Lung (tissue), 12 donors: Measurements from ENCODE around the gene PGM1. TPM values are rescaled to one million over a fixed set of nuclear protein-coding genes. Genes with fewer than 3 reads are reported as not detected.

ENCODE experiments used
- ATAC-seq: fragments of 200-7000 bp; cut with Tn5 transposase; one replicate; pipeline ENCODE4 v1.9.1; 2020; ENCODE audit warnings: moderate number of reproducible peaks; ENCODE audit not compliant: insufficient read depth, low FRiP score
- DNase-seq, 3 donors: peaks; one replicate each; pipeline ENCODE4 v3.0.0-alpha.2; 2013 to 2017
- H3K27ac ChIP-seq, 2 donors: one replicate each; pipeline ENCODE4 v1.5.1; 2013; ENCODE audit warnings: mild to moderate bottlenecking in 2 of 2, moderate library complexity in 2 of 2, control low read depth in 1 of 2, inconsistent platforms in 1 of 2, low read depth in 1 of 2, low read length in 1 of 2
- H3K27me3 ChIP-seq, 3 donors: one replicate each; pipeline ENCODE4 v1.5.1; 2013; ENCODE audit warnings: low read length in 2 of 3; ENCODE audit not compliant: control insufficient read depth in 3 of 3, insufficient read depth in 3 of 3
- H3K36me3 ChIP-seq, 4 donors: one replicate each; pipeline ENCODE4 v1.5.1; 2013; ENCODE audit warnings: low read length in 4 of 4, mild to moderate bottlenecking in 1 of 4, moderate library complexity in 1 of 4; ENCODE audit not compliant: control insufficient read depth in 4 of 4, insufficient read depth in 4 of 4
- H3K4me1 ChIP-seq, 5 donors: one replicate each; pipeline ENCODE4 v1.5.1; 2013; ENCODE audit warnings: low read length in 5 of 5, mild to moderate bottlenecking in 2 of 5, moderate library complexity in 1 of 5; ENCODE audit not compliant: control insufficient read depth in 5 of 5, insufficient read depth in 5 of 5
- H3K4me3 ChIP-seq: one replicate; pipeline ENCODE4 v1.5.1; 2013; ENCODE audit warnings: mild to moderate bottlenecking, control low read depth, moderate library complexity
- H3K9ac ChIP-seq, 2 donors: one replicate each; pipeline ENCODE4 v1.5.1; 2013; ENCODE audit warnings: low read length in 2 of 2, control low read depth in 1 of 2; ENCODE audit not compliant: insufficient read depth in 1 of 2
- H3K9me3 ChIP-seq, 4 donors: one replicate each; pipeline ENCODE4 v1.5.1; 2013; ENCODE audit warnings: low read length in 3 of 4, mild to moderate bottlenecking in 1 of 4, moderate library complexity in 1 of 4; ENCODE audit not compliant: control insufficient read depth in 4 of 4, insufficient read depth in 3 of 4
- CTCF ChIP-seq: IDR thresholded peaks from 2 replicates; pipeline ENCODE4 v1.5.1; 2012; ENCODE audit warnings: mild to moderate bottlenecking; ENCODE audit errors: control extremely low read depth, extremely low read depth
- WGBS, 2 donors: extraction: QIAGEN DNeasy Blood & Tissue Kit; methylation state at CpG; one replicate each; pipeline ENCODE4 v1.1.7; 2013; 5-methylcytosine and 5-hydroxymethylcytosine counted together
- polyA plus RNA-seq, 2 donors: library from polyadenylated mRNA; stranded (reverse); fragments of 200-250 nt; gene quantifications; one replicate each; pipeline ENCODE4 v1.2.1, GENCODE V29; 2013
- total RNA-seq, 2 donors: library from RNA; depleted of rRNA in 1 of 2; stranded (reverse); fragments of >200 nt in 1 of 2; gene quantifications; one replicate each; pipeline ENCODE4 v1.2.1, GENCODE V29; 2014 to 2021
- donor health status: control.
- donor health status: control.
- donor health status: Bipolar disorder and iron deficiency.
- donor health status: healthy.
- donor health status: DM: yes; HTN: yes; CAD: no.

The PGM1 gene
- total and polyA plus RNA-seq, 4 donors = 9.1 to 53.8 (median 34.8) TPM

- no peak for TF ChIP-seq CTCF
- H3K27ac ChIP-seq = no peak overlapping the region
- WGBS, 2 donors = 72 to 77% methylated on average over 3 of the region's 3 CpGs
- no peaks in the 10 kb centered on the region for H3K27me3 ChIP-seq
- ATAC-seq (no peak), DNase-seq (no peak)
- H3K36me3 ChIP-seq = no peaks in the 10 kb centered on the region
- H3K4me1 ChIP-seq = peaks cover 0 to 35% (median 19%) of the 10 kb centered on the region in 5 donors
- H3K4me3 ChIP-seq = no peak overlapping the region
- no peak overlapping the region for H3K9ac ChIP-seq
- no peaks in the 10 kb centered on the region for H3K9me3 ChIP-seq
Observed at GRCh38 chr1:63621075-63621474, 27.9 kb downstream of the PGM1 start.

GRCh38 chr1:63621698-63622097 lies 28.5 kb downstream of the PGM1 start:
- no peak overlapping the region for H3K4me3 ChIP-seq
- H3K4me1 ChIP-seq = peaks cover 0 to 28% (median 17%) of the 10 kb centered on the region in 5 donors
- no peaks in the 10 kb centered on the region for H3K36me3 ChIP-seq
- 52 to 75% methylated on average over 6 of the region's 6 CpGs for WGBS, 2 donors
- H3K27me3 ChIP-seq = no peaks in the 10 kb centered on the region
- H3K9ac ChIP-seq = no peak overlapping the region
- H3K27ac ChIP-seq = no peak overlapping the region
- ATAC-seq (no peak), DNase-seq (peak in 2 of 3 donors; percentile 47 to 63)
- TF ChIP-seq CTCF = no peak
- no peaks in the 10 kb centered on the region for H3K9me3 ChIP-seq

- Histone ChIP-seq H3K27ac (peak overlapping the region in 1 of 2 donors; percentile 41), H3K36me3 (no peaks in the 10 kb centered on the region), H3K9me3 (no peaks in the 10 kb centered on the region), H3K27me3 (no peaks in the 10 kb centered on the region), H3K4me1 (peaks cover 0 to 27% (median 11%) of the 10 kb centered on the region in 5 donors), H3K4me3 (no peak overlapping the region), H3K9ac (no peak overlapping the region)
- no peak for DNase-seq
- 82 to 89% methylated on average over 7 of the region's 7 CpGs for WGBS, 2 donors
- no peak for TF ChIP-seq CTCF
- ATAC-seq = no peak
Observed at GRCh38 chr1:63622849-63623566, 29.8 kb downstream of the PGM1 start.
